ENCODE data around the gene BAZ1B. TPM values are rescaled to one million over a fixed set of nuclear protein-coding genes. Genes with fewer than 3 reads are reported as not detected.

BAZ1B gene
- 57.3 and 72.7 TPM in 2 replicates for total RNA-seq

GRCh38 chr7:73522105-73522872, at the start of gene BAZ1B:
TSS of gene BAZ1B (minus strand) at chr7:73522293. CDS start at chr7:73521933, 360 bp downstream.

GRCh38 chr7:73557397-73558257, 35.5 kb upstream of the BAZ1B start, which contains the start of gene BCL7B:
TSS of gene BCL7B (minus strand) at chr7:73557690. CDS start at chr7:73557578, 112 bp downstream.

Small RNA genes lying within 50 kb of the gene (small RNA-seq; reads per million reads assigned to genes)
- gene RF00019 (ENCODE audit: low replicate concordance): not detected
- gene RNU6-1198P (ENCODE audit: low replicate concordance): not detected

Other genes with a start within 250 kb of the BAZ1B start
- gene NSUN5, start 213.5 kb downstream of the BAZ1B start, total RNA-seq: 21.4 and 26.6 TPM in 2 replicates
- not detected in 2 replicates for gene TRIM50, start 194.2 kb downstream of the BAZ1B start, total RNA-seq
- not detected in 2 replicates for gene FKBP6, start 194.1 kb downstream of the BAZ1B start, total RNA-seq
- gene FZD9, start 88.5 kb downstream of the BAZ1B start, total RNA-seq: 1.0 and 1.5 TPM in 2 replicates
- gene BCL7B, start 35.4 kb upstream of the BAZ1B start, total RNA-seq: 47.2 and 48.6 TPM in 2 replicates
- 81.9 and 90.8 TPM in 2 replicates for gene TBL2, start 56.3 kb upstream of the BAZ1B start, total RNA-seq
- gene MLXIPL, start 102.2 kb upstream of the BAZ1B start, total RNA-seq: not detected in 2 replicates
- 2.0 and 3.5 TPM in 2 replicates for gene VPS37D, start 145.5 kb upstream of the BAZ1B start, total RNA-seq
- 2.6 and 3.9 TPM in 2 replicates for gene DNAJC30, start 161.2 kb upstream of the BAZ1B start, total RNA-seq
- gene BUD23, start 161.3 kb upstream of the BAZ1B start, total RNA-seq: 33.9 and 36.8 TPM in 2 replicates
- gene STX1A, start 197.4 kb upstream of the BAZ1B start, total RNA-seq: 11.8 and 30.2 TPM in 2 replicates
- 11.4 and 19.5 TPM in 2 replicates for gene ABHD11, start 216.5 kb upstream of the BAZ1B start, total RNA-seq
- not detected in 2 replicates for gene CLDN3, start 248.0 kb upstream of the BAZ1B start, total RNA-seq

Data from placental pericyte (primary cell).